Retinal pigment epithelial cell (primary cell): ENCODE results near the gene BBS1.
"Not testable (repeated sequence)": the region's sequence is repeated elsewhere in the genome, so short reads cannot be mapped to it uniquely, and the experiment has no call there.

Source experiments
- DNase-seq: peaks from one replicate; pipeline ENCODE4 v3.0.0-alpha.2; 2010; ENCODE audit warnings: low read depth
- H3K4me3 ChIP-seq: 2 replicates; pipeline ENCODE4 v1.5.1; 2011; ENCODE audit warnings: mild to moderate bottlenecking, low read length, control low read depth, moderate library complexity
- TF ChIP-seq, protein P1 (sequence below): conservative IDR thresholded peaks from 2 replicates; pipeline ENCODE4 v1.5.1; 2011; ENCODE audit warnings: low read depth, low read length, control low read depth, inconsistent platforms

Gene BBS1

DNA sequence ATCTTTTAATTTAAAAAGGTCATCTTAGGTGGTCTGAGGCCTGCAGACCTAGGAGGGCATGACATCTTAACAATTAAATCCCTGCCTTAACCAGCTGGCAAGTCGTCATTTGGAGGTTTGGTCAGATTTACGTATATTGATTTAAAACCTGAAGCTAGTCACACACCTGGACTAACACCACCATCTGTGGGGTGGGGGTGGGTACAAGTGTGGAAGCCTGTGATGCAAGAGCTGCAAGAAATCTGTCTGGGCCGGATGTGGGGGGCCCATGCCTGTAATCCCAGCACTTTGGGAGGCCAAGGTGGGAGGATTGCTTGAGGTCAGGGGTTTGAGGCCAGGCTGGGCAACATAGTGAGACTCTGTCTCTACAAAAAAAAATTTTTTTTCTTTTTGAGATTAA is 70.8 kb downstream of the BBS1 start:
- TF ChIP-seq, protein P1, sequence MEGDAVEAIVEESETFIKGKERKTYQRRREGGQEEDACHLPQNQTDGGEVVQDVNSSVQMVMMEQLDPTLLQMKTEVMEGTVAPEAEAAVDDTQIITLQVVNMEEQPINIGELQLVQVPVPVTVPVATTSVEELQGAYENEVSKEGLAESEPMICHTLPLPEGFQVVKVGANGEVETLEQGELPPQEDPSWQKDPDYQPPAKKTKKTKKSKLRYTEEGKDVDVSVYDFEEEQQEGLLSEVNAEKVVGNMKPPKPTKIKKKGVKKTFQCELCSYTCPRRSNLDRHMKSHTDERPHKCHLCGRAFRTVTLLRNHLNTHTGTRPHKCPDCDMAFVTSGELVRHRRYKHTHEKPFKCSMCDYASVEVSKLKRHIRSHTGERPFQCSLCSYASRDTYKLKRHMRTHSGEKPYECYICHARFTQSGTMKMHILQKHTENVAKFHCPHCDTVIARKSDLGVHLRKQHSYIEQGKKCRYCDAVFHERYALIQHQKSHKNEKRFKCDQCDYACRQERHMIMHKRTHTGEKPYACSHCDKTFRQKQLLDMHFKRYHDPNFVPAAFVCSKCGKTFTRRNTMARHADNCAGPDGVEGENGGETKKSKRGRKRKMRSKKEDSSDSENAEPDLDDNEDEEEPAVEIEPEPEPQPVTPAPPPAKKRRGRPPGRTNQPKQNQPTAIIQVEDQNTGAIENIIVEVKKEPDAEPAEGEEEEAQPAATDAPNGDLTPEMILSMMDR: no peak
- DNase-seq: no peak

DNA sequence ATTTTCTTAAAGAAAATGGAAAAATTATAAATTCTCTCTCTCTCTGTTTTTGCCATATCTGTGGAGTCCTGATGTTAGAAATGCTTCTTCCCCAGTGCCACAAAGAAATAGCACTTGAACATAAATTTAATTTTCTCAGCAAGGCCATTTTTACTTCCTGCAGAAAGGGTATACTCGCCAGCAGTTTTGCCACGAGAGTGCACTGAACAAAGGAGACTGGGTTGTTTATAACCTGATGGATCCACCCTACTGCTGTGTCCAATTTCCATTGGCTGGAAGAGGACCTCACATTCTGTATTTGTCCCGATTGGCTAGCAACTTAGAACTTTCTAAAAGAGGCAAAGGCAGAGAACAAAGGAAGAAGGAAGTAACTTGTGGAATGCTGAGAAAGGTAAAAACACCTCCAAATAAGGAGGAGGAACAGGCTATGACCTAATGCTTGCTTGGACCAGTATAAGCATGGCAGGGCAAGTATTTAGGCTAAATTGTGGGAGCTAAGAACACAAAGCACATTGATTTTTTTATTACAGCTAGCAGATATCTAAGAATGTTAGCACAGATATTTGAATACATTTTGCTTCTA is 72.2 kb downstream of the BBS1 start:
- H3K4me3 ChIP-seq, DNase-seq: not testable (repeated sequence)

More for the DNA sequence above, 70.8 kb downstream of the BBS1 start:
- no peak overlapping the region for H3K4me3 ChIP-seq
